Measurements from ENCODE around the gene BICRA. TPM values are rescaled to one million over a fixed set of nuclear protein-coding genes. Genes with fewer than 3 reads are reported as not detected.
"Not testable (repeated sequence)": the region's sequence is repeated elsewhere in the genome, so short reads cannot be mapped to it uniquely, and the experiment has no call there.

BICRA gene
- total RNA-seq, 1 experiment from 2014 or later = 29.3 TPM

DNA sequence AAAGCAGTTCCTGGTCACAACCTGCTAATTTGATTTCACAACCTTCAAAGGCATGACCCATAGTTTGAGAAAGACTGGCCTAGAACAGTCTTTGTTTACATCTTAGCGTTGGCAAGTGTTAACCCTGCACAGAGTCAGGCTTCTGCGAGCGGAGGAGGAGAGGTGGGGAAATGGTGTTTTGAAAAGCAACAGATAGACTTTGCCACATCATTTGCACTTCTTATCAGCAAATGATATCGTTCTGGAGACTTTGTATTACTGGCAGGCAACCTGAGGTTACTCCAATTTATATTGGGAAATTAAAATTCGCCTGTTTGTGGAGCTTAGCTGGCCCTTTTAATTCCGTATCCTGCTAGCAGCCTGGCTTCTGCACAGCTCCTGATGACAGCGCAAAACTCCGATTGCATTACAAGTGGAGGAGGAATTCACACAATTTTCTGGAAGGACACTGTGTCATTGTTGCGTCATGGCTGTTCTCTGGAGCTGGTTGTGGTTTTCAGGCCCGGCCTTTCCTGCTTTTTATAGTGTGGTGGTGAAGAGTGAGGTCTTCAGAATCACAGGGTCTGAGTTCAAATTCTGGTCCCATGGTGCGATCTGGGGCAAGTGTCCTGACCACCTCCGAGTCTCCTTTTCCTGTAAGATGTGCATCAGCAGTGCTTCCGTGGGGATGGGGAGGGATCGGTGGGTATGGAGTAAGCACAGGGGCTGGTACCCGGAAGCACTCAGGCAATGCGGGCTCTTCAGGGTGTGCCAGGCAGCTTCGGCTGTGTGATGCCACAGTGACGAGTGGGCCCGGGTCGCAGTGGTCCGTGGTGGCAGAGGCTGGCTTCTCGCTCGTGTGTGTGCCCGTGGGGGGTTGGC lies 55.2 kb downstream of the BICRA start:
- WGBS (ENCODE audit: extremely low coverage, insufficient read length, low lambda C conversion rate) = no CpG with 5 or more reads among the region's 24 CpGs
- no peak overlapping the region for H3K4me3 Mint-ChIP-seq
- no peak overlapping the region for H2BK120ac ChIP-seq (ENCODE audit: low read depth, low read length, poor library complexity, severe bottlenecking)
- H3K9ac ChIP-seq (ENCODE audit: extremely low read depth, insufficient read length, low read length) = no peak overlapping the region
- H3T11ph ChIP-seq (ENCODE audit: low read length) = no peak overlapping the region
- no peaks in the 10 kb centered on the region for H3K9me3 ChIP-seq (ENCODE audit: control insufficient read depth, low read depth, low read length)
- no peak for DNase-seq
- peaks cover 14 to 15% of the 10 kb centered on the region in 2 experiments for H3K4me1 Mint-ChIP-seq
- H3K23me2 ChIP-seq (ENCODE audit: insufficient read length, low read depth, low read length, poor library complexity, severe bottlenecking) = no peaks in the 10 kb centered on the region
- peaks cover 7% of the 10 kb centered on the region for H3K79me1 ChIP-seq (ENCODE audit: insufficient read depth, low read depth, low read length, poor library complexity, severe bottlenecking)
- peaks cover 3% of the 10 kb centered on the region; the same call in 1 of the 2 replicates for H3K79me2 ChIP-seq (ENCODE audit: insufficient read depth, low read length)
- no peak overlapping the region for H2AK5ac ChIP-seq (ENCODE audit: insufficient read length, low read length)
- H3K9me3 Mint-ChIP-seq = no peaks in the 10 kb centered on the region
- H2BK5ac ChIP-seq (ENCODE audit: insufficient read length, low read length) = no peak overlapping the region
- H3K14ac ChIP-seq (ENCODE audit: insufficient read depth, low read length) = no peak overlapping the region
- no peak overlapping the region for H4K8ac ChIP-seq (replicated peaks; ENCODE audit: insufficient read length, low read depth, low read length)
- H4K91ac ChIP-seq (ENCODE audit: insufficient read length, low read depth, low read length) = no peak overlapping the region
- H2BK15ac ChIP-seq (ENCODE audit: low read depth, low read length) = no peak overlapping the region
- no peak overlapping the region for H2BK20ac ChIP-seq (ENCODE audit: low read depth, low read length, poor library complexity, severe bottlenecking)
- TF ChIP-seq, protein P1, sequence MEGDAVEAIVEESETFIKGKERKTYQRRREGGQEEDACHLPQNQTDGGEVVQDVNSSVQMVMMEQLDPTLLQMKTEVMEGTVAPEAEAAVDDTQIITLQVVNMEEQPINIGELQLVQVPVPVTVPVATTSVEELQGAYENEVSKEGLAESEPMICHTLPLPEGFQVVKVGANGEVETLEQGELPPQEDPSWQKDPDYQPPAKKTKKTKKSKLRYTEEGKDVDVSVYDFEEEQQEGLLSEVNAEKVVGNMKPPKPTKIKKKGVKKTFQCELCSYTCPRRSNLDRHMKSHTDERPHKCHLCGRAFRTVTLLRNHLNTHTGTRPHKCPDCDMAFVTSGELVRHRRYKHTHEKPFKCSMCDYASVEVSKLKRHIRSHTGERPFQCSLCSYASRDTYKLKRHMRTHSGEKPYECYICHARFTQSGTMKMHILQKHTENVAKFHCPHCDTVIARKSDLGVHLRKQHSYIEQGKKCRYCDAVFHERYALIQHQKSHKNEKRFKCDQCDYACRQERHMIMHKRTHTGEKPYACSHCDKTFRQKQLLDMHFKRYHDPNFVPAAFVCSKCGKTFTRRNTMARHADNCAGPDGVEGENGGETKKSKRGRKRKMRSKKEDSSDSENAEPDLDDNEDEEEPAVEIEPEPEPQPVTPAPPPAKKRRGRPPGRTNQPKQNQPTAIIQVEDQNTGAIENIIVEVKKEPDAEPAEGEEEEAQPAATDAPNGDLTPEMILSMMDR (conservative IDR thresholded peaks at IDR 0.05) = no peak
- H3K23ac ChIP-seq (ENCODE audit: insufficient read length, low read depth, low read length) = no peak overlapping the region
- H3K36me3 Mint-ChIP-seq (ENCODE audit: insufficient read depth in 1 of 3, low read depth in 3 of 3) = peaks cover 2 to 4% (median 3%) of the 10 kb centered on the region in 3 experiments; a peak in 4 of 7 replicates
- no peak overlapping the region for H2AFZ ChIP-seq (ENCODE audit: low read length)
- H3K4me1 ChIP-seq (ENCODE audit: insufficient read depth, low read length) = no peaks in the 10 kb centered on the region; the same call in 1 of the 2 replicates
- H2BK12ac ChIP-seq (ENCODE audit: insufficient read length, low read depth, low read length) = no peak overlapping the region
- H4K5ac ChIP-seq (ENCODE audit: insufficient read length, low read depth, low read length) = no peak overlapping the region
- H3K27ac Mint-ChIP-seq = peak overlapping the region in 2 of 3 experiments; percentile 2 to 81; a peak in 4 of 7 replicates
- H3K56ac ChIP-seq (ENCODE audit: insufficient read length, low read depth, low read length) = no peak overlapping the region
- H4K20me1 ChIP-seq (ENCODE audit: control insufficient read depth, insufficient read depth, insufficient read length) = no peaks in the 10 kb centered on the region
- no peak overlapping the region for H3K18ac ChIP-seq (ENCODE audit: insufficient read length, low read depth, low read length)
- H3K27me3 ChIP-seq (ENCODE audit: insufficient read depth, low read length) = no peaks in the 10 kb centered on the region
- H3K27me3 Mint-ChIP-seq (ENCODE audit: low read depth) = no peaks in the 10 kb centered on the region
- no peak overlapping the region for H3K27ac ChIP-seq (ENCODE audit: insufficient read length, low read depth, low read length)
- H3K4me2 ChIP-seq (ENCODE audit: insufficient read depth, insufficient read length, low read length) = no peak overlapping the region
- H3K4ac ChIP-seq (ENCODE audit: low read depth, low read length) = no peak overlapping the region

DNA sequence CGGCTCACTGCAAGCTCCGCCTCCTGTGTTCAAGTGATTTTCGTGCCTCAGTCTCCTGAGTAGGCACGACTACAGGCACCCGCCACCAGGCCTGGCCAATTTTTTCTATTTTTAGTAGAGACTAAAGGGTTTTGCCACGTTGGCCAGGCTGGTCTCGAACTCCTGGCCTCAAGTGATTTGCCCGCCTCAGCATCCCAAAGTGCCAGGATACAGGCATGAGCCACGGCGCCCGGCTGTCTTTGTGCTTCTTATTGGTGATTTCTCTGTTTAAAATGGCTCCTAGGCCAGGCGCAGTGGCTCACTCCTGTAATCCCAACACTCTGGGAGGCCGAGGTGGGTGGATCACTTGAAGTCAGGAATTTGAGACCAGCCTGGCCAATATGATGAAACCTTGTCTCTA lies 59.6 kb downstream of the BICRA start:
- H3K79me2 ChIP-seq (ENCODE audit: insufficient read depth, low read length); H3K23ac ChIP-seq (ENCODE audit: insufficient read length, low read depth, low read length); H2BK12ac ChIP-seq (ENCODE audit: insufficient read length, low read depth, low read length); H3K9ac ChIP-seq (ENCODE audit: extremely low read depth, insufficient read length, low read length); H2BK20ac ChIP-seq (ENCODE audit: low read depth, low read length, poor library complexity, severe bottlenecking); H3K4me1 ChIP-seq (ENCODE audit: insufficient read depth, low read length); H3K27ac Mint-ChIP-seq; H3K4ac ChIP-seq (ENCODE audit: low read depth, low read length); H2BK5ac ChIP-seq (ENCODE audit: insufficient read length, low read length); H3K18ac ChIP-seq (ENCODE audit: insufficient read length, low read depth, low read length); H3K9me3 ChIP-seq (ENCODE audit: control insufficient read depth, low read depth, low read length); H2AFZ ChIP-seq (ENCODE audit: low read length); H3T11ph ChIP-seq (ENCODE audit: low read length); DNase-seq; H3K79me1 ChIP-seq (ENCODE audit: insufficient read depth, low read depth, low read length, poor library complexity, severe bottlenecking); H2BK120ac ChIP-seq (ENCODE audit: low read depth, low read length, poor library complexity, severe bottlenecking); H4K8ac ChIP-seq (replicated peaks; ENCODE audit: insufficient read length, low read depth, low read length); H3K9me3 Mint-ChIP-seq; H2AK5ac ChIP-seq (ENCODE audit: insufficient read length, low read length); H3K4me2 ChIP-seq (ENCODE audit: insufficient read depth, insufficient read length, low read length); H4K91ac ChIP-seq (ENCODE audit: insufficient read length, low read depth, low read length); H2BK15ac ChIP-seq (ENCODE audit: low read depth, low read length); H4K5ac ChIP-seq (ENCODE audit: insufficient read length, low read depth, low read length); H3K27ac ChIP-seq (ENCODE audit: insufficient read length, low read depth, low read length); H3K23me2 ChIP-seq (ENCODE audit: insufficient read length, low read depth, low read length, poor library complexity, severe bottlenecking); H4K20me1 ChIP-seq (ENCODE audit: control insufficient read depth, insufficient read depth, insufficient read length); H3K27me3 ChIP-seq (ENCODE audit: insufficient read depth, low read length); H3K4me3 Mint-ChIP-seq; H3K27me3 Mint-ChIP-seq (ENCODE audit: low read depth); H3K14ac ChIP-seq (ENCODE audit: insufficient read depth, low read length); H3K56ac ChIP-seq (ENCODE audit: insufficient read length, low read depth, low read length): not testable (repeated sequence)
- Mint-ChIP-seq H3K36me3 (ENCODE audit: insufficient read depth in 1 of 3, low read depth in 3 of 3) (peaks cover 8 to 25% (median 16%) of the 10 kb centered on the region in 3 experiments; a peak in 6 of 7 replicates), H3K4me1 (peaks cover 12 to 14% of the 10 kb centered on the region in 2 experiments)
- WGBS (ENCODE audit: extremely low coverage, insufficient read length, low lambda C conversion rate) = no CpG with 5 or more reads among the region's 13 CpGs

Measured in H9 (cell line).